ENCODE data around the gene MMP11. TPM values are rescaled to one million over a fixed set of nuclear protein-coding genes. Genes with fewer than 3 reads are reported as not detected.

Gene MMP11
- polyA plus RNA-seq, 1 donor from 2014 or later = 9.3 TPM

- Histone ChIP-seq H3K27me3 (ENCODE audit: insufficient read depth, low read depth, low read length) (no peaks in the 10 kb centered on the region), H3K27ac (ENCODE audit: low read length) (no peak overlapping the region), H3K79me2 (replicated peaks; ENCODE audit: insufficient read depth, low read length) (peaks cover 6% of the 10 kb centered on the region), H2AFZ (ENCODE audit: low read depth, low read length) (no peak overlapping the region), H3K9ac (ENCODE audit: low read length) (no peak overlapping the region), H3F3A (ENCODE audit: insufficient read depth, low read length, poor library complexity, severe bottlenecking) (no peaks in the 10 kb centered on the region), H3K9me2 (ENCODE audit: insufficient read depth, low read length) (no peaks in the 10 kb centered on the region), H3K36me3 (ENCODE audit: insufficient read depth, low read length) (no peaks in the 10 kb centered on the region), H3K4me3 (ENCODE audit: low read length) (no peak overlapping the region), H3K4me2 (ENCODE audit: low read length) (no peak overlapping the region), H4K20me1 (ENCODE audit: insufficient read depth) (no peaks in the 10 kb centered on the region), H3K9me3 (ENCODE audit: low read length) (no peaks in the 10 kb centered on the region)
- TF ChIP-seq CTCF (IDR thresholded peaks at IDR 0.05; ENCODE audit: poor library complexity, severe bottlenecking) (no peak), POLR2AphosphoS5 (IDR thresholded peaks at IDR 0.05) (no peak), RAD21 (conservative IDR thresholded peaks at IDR 0.05) (no peak), EP300 (conservative IDR thresholded peaks at IDR 0.05; ENCODE audit: poor library complexity, severe bottlenecking) (no peak)
These were observed 19.3 kb upstream of the MMP11 start for GRCh38 chr22:23753385-23753784.

- H3K79me2 ChIP-seq (replicated peaks; ENCODE audit: insufficient read depth, low read length) = peaks cover 6% of the 10 kb centered on the region
- H3K9me3 ChIP-seq (ENCODE audit: low read length) = no peaks in the 10 kb centered on the region
- H3K36me3 ChIP-seq (ENCODE audit: insufficient read depth, low read length) = no peaks in the 10 kb centered on the region
- no peak within 1 kb of the TSS for H2AFZ ChIP-seq (ENCODE audit: low read depth, low read length)
- no peak within 1 kb of the TSS for H3K4me3 ChIP-seq (ENCODE audit: low read length)
- H3K4me2 ChIP-seq (ENCODE audit: low read length) = no peak within 1 kb of the TSS
- H3K9ac ChIP-seq (ENCODE audit: low read length) = no peak within 1 kb of the TSS
- no peaks in the 10 kb centered on the region for H4K20me1 ChIP-seq (ENCODE audit: insufficient read depth)
- H3F3A ChIP-seq (ENCODE audit: insufficient read depth, low read length, poor library complexity, severe bottlenecking) = no peaks in the 10 kb centered on the region
- no peaks in the 10 kb centered on the region for H3K27me3 ChIP-seq (ENCODE audit: insufficient read depth, low read depth, low read length)
- no peaks in the 10 kb centered on the region for H3K9me2 ChIP-seq (ENCODE audit: insufficient read depth, low read length)
- no peak within 1 kb of the TSS for H3K27ac ChIP-seq (ENCODE audit: low read length)
- TF ChIP-seq EZH2 (IDR thresholded peaks at IDR 0.05; ENCODE audit: borderline replicate concordance, insufficient read depth, low read length, poor library complexity, severe bottlenecking) = no peak
These were observed 18.3 kb upstream of the MMP11 start, which contains the start of gene VPREB3 for GRCh38 chr22:23754220-23754919. Gene VPREB3 (minus strand): TSS chr22:23754425. CDS start chr22:23754363, 62 bp downstream.

- Histone ChIP-seq H3K9me2 (ENCODE audit: insufficient read depth, low read length) (no peaks in the 10 kb centered on the region), H3K9ac (ENCODE audit: low read length) (no peak overlapping the region), H3K9me3 (ENCODE audit: low read length) (no peaks in the 10 kb centered on the region), H3K4me2 (ENCODE audit: low read length) (no peak overlapping the region), H3K27ac (ENCODE audit: low read length) (no peak overlapping the region), H4K20me1 (ENCODE audit: insufficient read depth) (no peaks in the 10 kb centered on the region), H2AFZ (ENCODE audit: low read depth, low read length) (no peak overlapping the region), H3K36me3 (ENCODE audit: insufficient read depth, low read length) (no peaks in the 10 kb centered on the region), H3K79me2 (replicated peaks; ENCODE audit: insufficient read depth, low read length) (peaks cover 5% of the 10 kb centered on the region), H3K4me3 (ENCODE audit: low read length) (no peak overlapping the region), H3K27me3 (ENCODE audit: insufficient read depth, low read depth, low read length) (no peaks in the 10 kb centered on the region), H3F3A (ENCODE audit: insufficient read depth, low read length, poor library complexity, severe bottlenecking) (no peaks in the 10 kb centered on the region)
- TF ChIP-seq RAD21 (conservative IDR thresholded peaks at IDR 0.05) (no peak), EZH2 (IDR thresholded peaks at IDR 0.05; ENCODE audit: borderline replicate concordance, insufficient read depth, low read length, poor library complexity, severe bottlenecking) (no peak), REST (IDR thresholded peaks at IDR 0.05; ENCODE audit: borderline replicate concordance) (no peak), CTCF (IDR thresholded peaks at IDR 0.05; ENCODE audit: poor library complexity, severe bottlenecking) (no peak), SMC3 (conservative IDR thresholded peaks at IDR 0.05; ENCODE audit: poor library complexity) (no peak), POLR2AphosphoS5 (IDR thresholded peaks at IDR 0.05) (no peak), TAF1 (IDR thresholded peaks at IDR 0.05; ENCODE audit: low read depth) (no peak), MXI1 (conservative IDR thresholded peaks at IDR 0.05; ENCODE audit: poor library complexity, severe bottlenecking) (no peak), EP300 (conservative IDR thresholded peaks at IDR 0.05; ENCODE audit: poor library complexity, severe bottlenecking) (no peak)
These were observed 17.5 kb upstream of the MMP11 start for GRCh38 chr22:23754980-23755636.

Measured in neural cell (in vitro differentiated cells).